HuH-7 (cell line): ENCODE results near the gene EDDM13.
"Not testable (repeated sequence)": the region's sequence is repeated elsewhere in the genome, so short reads cannot be mapped to it uniquely, and the experiment has no call there.

ENCODE experiments used
- DNase-seq: peaks from one replicate; pipeline ENCODE4 v3.0.0; 2011; ENCODE audit warnings: low spot score

EDDM13 gene

DNA sequence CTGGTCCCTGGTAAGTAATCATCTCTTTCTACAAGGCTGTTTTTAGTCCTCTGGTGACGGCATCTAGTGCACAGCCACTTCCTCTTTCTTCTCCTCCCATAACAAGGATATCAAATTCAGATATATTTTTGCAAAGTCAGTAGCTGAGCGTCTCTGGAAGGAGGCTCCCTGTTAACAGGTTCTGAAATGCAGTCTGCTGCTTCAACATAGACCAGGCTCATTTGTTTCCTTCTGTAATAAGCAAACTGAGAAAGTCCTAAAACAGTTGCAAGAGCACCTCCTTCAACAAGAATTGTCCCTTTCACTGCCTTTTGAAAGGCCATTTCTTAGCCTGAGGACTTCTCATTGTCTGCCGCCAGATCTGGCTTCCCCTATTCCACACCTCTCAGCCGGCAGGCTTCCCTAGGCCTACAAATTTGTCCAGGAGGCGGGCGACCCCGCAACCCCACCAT, 49.5 kb downstream of the EDDM13 start:
- no peak for DNase-seq

DNA sequence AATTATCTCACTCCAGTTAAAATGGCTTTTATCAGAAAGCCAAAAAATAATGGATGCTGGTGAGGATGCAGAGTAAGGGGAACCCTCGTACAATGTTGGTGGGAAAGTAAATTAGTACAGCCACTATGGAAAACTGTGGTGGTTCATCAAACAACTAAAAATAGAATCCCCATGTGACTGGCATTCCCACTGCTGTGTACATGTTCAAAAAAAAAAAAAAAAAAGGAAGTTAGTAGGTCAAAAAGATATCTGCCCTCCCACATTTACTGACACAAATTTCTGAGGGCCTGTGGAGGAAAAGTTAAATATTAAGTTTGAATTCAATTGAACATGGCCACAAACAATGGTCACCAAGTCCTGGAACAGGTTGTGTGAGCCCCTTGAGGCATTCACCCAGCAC, 51.9 kb downstream of the EDDM13 start:
- no peak for DNase-seq

GRCh38 chr19:56332695-56333094, 60.1 kb downstream of the EDDM13 start:
- DNase-seq: no peak

DNA sequence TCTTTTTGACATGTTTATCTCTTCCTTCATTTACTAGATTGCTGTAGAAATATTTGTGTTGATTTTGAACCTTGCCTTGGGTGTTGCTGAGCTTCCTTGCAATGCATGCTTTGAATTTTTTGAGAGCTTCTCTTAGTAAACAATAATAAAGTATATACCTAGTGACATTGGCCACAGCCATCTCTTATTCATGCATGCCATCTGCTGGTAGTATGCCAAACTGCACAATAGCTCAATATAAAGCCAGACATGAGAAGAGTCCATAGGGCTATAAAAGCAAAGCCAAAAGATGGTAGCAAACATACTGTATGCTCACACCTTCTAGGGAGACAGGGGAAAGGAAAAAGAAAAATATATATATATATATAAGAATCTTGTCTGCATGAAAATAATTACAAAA, 61.0 kb downstream of the EDDM13 start:
- peak; percentile 63 for DNase-seq

GRCh38 chr19:56335371-56335770, 62.8 kb downstream of the EDDM13 start:
- not testable (repeated sequence) for DNase-seq

DNA sequence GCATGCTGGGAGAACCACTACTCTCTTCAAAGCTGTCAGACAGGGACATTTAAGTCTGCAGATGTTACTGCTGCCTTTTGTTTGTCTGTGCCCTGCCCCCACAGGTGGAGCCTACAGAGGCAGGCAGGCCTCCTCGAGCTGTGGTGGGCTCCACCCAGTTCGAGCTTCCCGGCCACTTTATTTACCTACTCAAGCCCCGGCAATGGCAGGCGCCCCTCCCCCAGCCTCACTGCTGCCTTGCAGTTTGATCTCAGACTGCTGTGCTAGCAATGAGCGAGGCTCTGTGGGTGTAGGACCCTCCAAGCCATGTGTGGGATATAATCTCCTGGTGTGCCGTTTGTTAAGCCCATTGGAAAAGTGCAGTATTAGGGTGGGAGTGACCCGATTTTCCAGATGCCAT, 64.5 kb downstream of the EDDM13 start:
- DNase-seq: not testable (repeated sequence)

GRCh38 chr19:56339031-56339430, 66.5 kb downstream of the EDDM13 start:
- not testable (repeated sequence) for DNase-seq

DNA sequence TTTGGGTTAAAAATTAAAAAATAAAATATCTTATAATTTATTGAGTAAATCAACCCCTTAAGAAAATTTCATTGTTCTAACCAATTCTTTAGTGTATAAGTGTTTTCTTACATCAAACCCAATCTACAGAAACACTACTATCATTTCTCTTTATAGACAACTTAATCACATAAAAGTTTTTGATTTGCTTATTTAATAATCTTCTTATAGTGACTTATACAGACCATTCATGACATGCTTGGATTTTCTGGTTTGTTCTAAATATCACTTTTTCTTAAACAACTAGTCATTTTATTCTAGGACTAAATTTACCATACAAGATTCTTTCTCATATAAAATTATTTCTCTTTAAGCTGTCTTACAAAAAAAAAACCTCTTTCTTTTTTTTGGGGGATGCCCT, 69.4 kb downstream of the EDDM13 start:
- no peak for DNase-seq

GRCh38 chr19:56347163-56347778, 74.7 kb downstream of the EDDM13 start:
- no peak for DNase-seq

GRCh38 chr19:56348289-56348877, 75.8 kb downstream of the EDDM13 start:
- DNase-seq: no peak

GRCh38 chr19:56350416-56351045, 78.0 kb downstream of the EDDM13 start:
- DNase-seq: peak; percentile 31

GRCh38 chr19:56351208-56351607, 78.7 kb downstream of the EDDM13 start:
- DNase-seq: no peak

DNA sequence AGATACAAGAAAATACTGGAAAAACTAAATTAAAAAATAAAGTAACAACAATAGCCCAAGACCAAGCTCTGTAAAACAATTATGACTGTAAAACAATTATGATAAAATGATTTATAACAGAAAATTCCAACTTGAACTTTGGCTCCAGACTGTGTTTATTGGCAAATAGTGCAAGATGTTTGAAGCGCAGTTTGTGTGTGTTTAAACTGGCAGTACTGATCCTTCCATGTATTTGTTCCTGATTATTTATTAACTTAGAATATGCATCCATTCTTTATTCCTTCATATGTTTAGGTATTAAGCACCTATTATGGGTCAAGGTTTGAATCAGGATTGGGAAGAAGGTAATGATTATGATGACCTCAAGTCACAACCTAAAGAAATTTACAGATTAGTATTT, 83.0 kb downstream of the EDDM13 start:
- no peak for DNase-seq

- DNase-seq: no peak
Measured at GRCh38 chr19:56356944-56357343, 84.4 kb downstream of the EDDM13 start.
